ENCODE results near the gene CARMIL1. TPM values are rescaled to one million over a fixed set of nuclear protein-coding genes. Genes with fewer than 3 reads are reported as not detected.

Gene CARMIL1
- total and polyA plus RNA-seq, 2 of the 8 experiments (the other 6 are each of a cell fraction or from before 2014, with no cell fraction given), result 20.3 to 40.4 TPM

- Histone ChIP-seq H3K9ac (replicated peaks in 1 of 4; ENCODE audit: extremely low read depth in 1 of 4, low read depth in 3 of 4, low read length in 3 of 4) (no peak overlapping the region), H3K18ac (ENCODE audit: extremely low read depth, low read length) (no peak overlapping the region), H4K8ac (ENCODE audit: extremely low read depth, insufficient read depth, low read length) (no peak overlapping the region), H3K79me2 (ENCODE audit: control insufficient read depth in 1 of 2, insufficient read depth in 2 of 2, low read length in 2 of 2) (peaks cover 0 to 87% of the 10 kb centered on the region in 2 experiments; a peak in 3 of 4 replicates), H4K5ac (ENCODE audit: insufficient read length, low read depth, low read length) (no peak overlapping the region), H4K20me1 (replicated peaks in 1 of 2; ENCODE audit: control insufficient read depth in 1 of 2, insufficient read depth in 2 of 2, low read length in 2 of 2) (no peaks in the 10 kb centered on the region), H3K27me3 (replicated peaks in 1 of 4; ENCODE audit: control insufficient read depth in 3 of 4, extremely low read depth in 1 of 4, insufficient read depth in 3 of 4, low read length in 3 of 4) (no peaks in the 10 kb centered on the region), H4K91ac (replicated peaks; ENCODE audit: insufficient read length, low read length) (no peak overlapping the region), H3K9me3 (ENCODE audit: insufficient read depth in 2 of 2, low read depth in 1 of 2, low read length in 1 of 2) (peaks cover 9 to 14% of the 10 kb centered on the region in 2 experiments; a peak in 3 of 4 replicates), H2BK20ac (ENCODE audit: low read length) (no peak overlapping the region), H2BK5ac (ENCODE audit: low read depth, low read length) (no peak overlapping the region), H3K23me2 (ENCODE audit: low read depth, low read length) (no peaks in the 10 kb centered on the region), H3K4me2 (ENCODE audit: insufficient read depth in 1 of 2, low read depth in 2 of 2, low read length in 2 of 2) (peak overlapping the region in 1 of 2 experiments; percentile 13; a peak in 2 of 4 replicates), H3K27ac (ENCODE audit: low read depth, low read length) (no peak overlapping the region), H2AFZ (ENCODE audit: low read length) (no peak overlapping the region), H3K79me1 (ENCODE audit: low read depth, low read length) (peaks cover 5% of the 10 kb centered on the region; the same call in 1 of the 2 replicates), H3K14ac (ENCODE audit: insufficient read length) (no peak overlapping the region), H2BK12ac (ENCODE audit: low read depth, low read length) (no peak overlapping the region), H3K4me1 (replicated peaks in 1 of 4; ENCODE audit: control insufficient read depth in 3 of 4, insufficient read depth in 4 of 4, low read length in 3 of 4) (peaks cover 0 to 19% (median 16%) of the 10 kb centered on the region in 4 experiments; a peak in 4 of 7 replicates), H2BK120ac (replicated peaks; ENCODE audit: low read depth, low read length) (no peak overlapping the region), H3K23ac (ENCODE audit: insufficient read length) (no peak overlapping the region), H3K56ac (replicated peaks; ENCODE audit: insufficient read length, low read depth, low read length) (no peak overlapping the region), H3K4ac (replicated peaks; ENCODE audit: insufficient read length, low read depth, low read length) (no peak overlapping the region), H3K36me3 (ENCODE audit: control insufficient read depth in 2 of 4, insufficient read depth in 4 of 4, low read length in 3 of 4) (peaks cover 0 to 10% (median 4%) of the 10 kb centered on the region in 4 experiments; a peak in 5 of 8 replicates), H3K4me3 (ENCODE audit: extremely low read depth in 1 of 4, insufficient read depth in 2 of 4, low read depth in 3 of 4, low read length in 4 of 4) (no peak overlapping the region), H2BK15ac (ENCODE audit: low read length) (no peak overlapping the region), H2AK5ac (ENCODE audit: low read depth, low read length) (no peak overlapping the region)
- POLR2A ChIA-PET (ENCODE audit: partially characterized antibody), result no interaction called here
- 64% methylated on average over 4 of the region's 4 CpGs; no CpG with 5 or more reads in 1 of the 2 experiments for WGBS, 2 experiments (ENCODE audit: extremely low coverage in 1 of 2, insufficient coverage in 1 of 2, insufficient read length in 1 of 2, insufficient replicate concordance in 2 of 2, low coverage in 1 of 2, low lambda C conversion rate in 2 of 2, missing lambda C conversion rate in 1 of 2)
- DNase-seq (ENCODE audit: low read depth in 1 of 2, low spot score in 2 of 2) (no peak), FAIRE-seq (no peak)
- CTCF ChIA-PET (ENCODE audit: partially characterized antibody), result interaction anchor here (0.9 kb wide), 1 partner anchor 163 kb away, joined by 3 read pairs; no protein-coding TSS in a partner anchor
- TF ChIP-seq MAFK (IDR thresholded peaks at IDR 0.05; ENCODE audit: low read depth, low read length), result no peak
- no peak for TF ChIP-seq KDM4A (IDR thresholded peaks at IDR 0.05; ENCODE audit: low read depth, low read length, severe bottlenecking)
- no peak for TF ChIP-seq HDAC2 (IDR thresholded peaks at IDR 0.05; ENCODE audit: borderline replicate concordance in 1 of 2, low read depth in 2 of 2, low read length in 2 of 2)
- TF ChIP-seq POLR2A (IDR thresholded peaks at IDR 0.05; ENCODE audit: control extremely low read depth in 1 of 2, low read depth in 2 of 2, low read length in 2 of 2), result no peak
- no peak for TF ChIP-seq SIN3A (conservative IDR thresholded peaks at IDR 0.05 in 1 of 2, IDR thresholded peaks at IDR 0.05 in 1 of 2; ENCODE audit: low read depth in 1 of 2, low read length in 2 of 2)
- no peak for TF ChIP-seq USF2 (IDR thresholded peaks at IDR 0.05; ENCODE audit: low read length)
- TF ChIP-seq YY1 (IDR thresholded peaks at IDR 0.05; ENCODE audit: low read depth, low read length), result no peak
- no peak for TF ChIP-seq RXRA (IDR thresholded peaks at IDR 0.05; ENCODE audit: insufficient read depth, low read depth, low read length)
- TF ChIP-seq POU5F1 (IDR thresholded peaks at IDR 0.05; ENCODE audit: low read depth, low read length), result no peak
- TF ChIP-seq FOSL1 (IDR thresholded peaks at IDR 0.05; ENCODE audit: insufficient read depth, low read depth, low read length), result no peak
- no peak for TF ChIP-seq JUN (IDR thresholded peaks at IDR 0.05; ENCODE audit: low read depth, low read length)
- TF ChIP-seq TBP (IDR thresholded peaks at IDR 0.05; ENCODE audit: low read depth, low read length), result no peak
- TF ChIP-seq HDAC6 (IDR thresholded peaks at IDR 0.05; ENCODE audit: low read depth, low read length), result no peak
Measured at GRCh38 chr6:25415701-25416100, 136.5 kb downstream of the CARMIL1 start.

All from H1 (cell line).